ENCODE measurements around the gene CYP1A1. TPM values are rescaled to one million over a fixed set of nuclear protein-coding genes. Genes with fewer than 3 reads are reported as not detected.

Gene CYP1A1
- total RNA-seq, 5 donors from 2014 or later (not counting 1 experiment from before 2014, with no cell fraction given) = 0.14 to 3.3 (median 1.9) TPM; not detected in 1

GRCh38 chr15:74712311-74712710 is 13.0 kb downstream of the CYP1A1 start:
- Histone ChIP-seq H3K4me1 (ENCODE audit: control insufficient read depth in 1 of 2, extremely low read depth in 1 of 2, insufficient read depth in 2 of 2, low read length in 2 of 2) (peaks cover 0 to 5% of the 10 kb centered on the region in 2 experiments), H3K36me3 (ENCODE audit: control insufficient read depth in 2 of 2, extremely low read depth in 1 of 2, insufficient read depth in 1 of 2, low read length in 1 of 2) (no peaks in the 10 kb centered on the region), H3K27me3 (replicated peaks in 1 of 2; ENCODE audit: control insufficient read depth in 2 of 2, extremely low read depth in 1 of 2, insufficient read depth in 2 of 2, low read length in 1 of 2) (peaks cover 0 to 6% of the 10 kb centered on the region in 2 experiments), H3K9me3 (no peaks in the 10 kb centered on the region), H3K27ac (ENCODE audit: low read length) (no peak overlapping the region), H3K4me3 (ENCODE audit: control insufficient read depth in 1 of 2, extremely low read depth in 1 of 2, low read length in 1 of 2) (no peak overlapping the region)
- WGBS (ENCODE audit: insufficient coverage) = no CpG with 5 or more reads among the region's 3 CpGs
- POLR2A ChIA-PET = no interaction called here
- Mint-ChIP-seq H3K27ac (no peak overlapping the region), H3K4me3 (no peak overlapping the region), H3K36me3 (no peaks in the 10 kb centered on the region), H3K9me3 (no peaks in the 10 kb centered on the region), H3K4me1 (peaks cover 5 to 10% (median 8%) of the 10 kb centered on the region in 3 donors), H3K27me3 (peaks cover 5 to 7% of the 10 kb centered on the region in 2 donors)
- CTCF ChIA-PET = no interaction called here
- DNase-seq (no peak), ATAC-seq (replicated peaks in 1 of 4) (no peak)

GRCh38 chr15:74710319-74711094 is 14.8 kb downstream of the CYP1A1 start:
- ChIA-PET CTCF (no interaction called here), POLR2A (no interaction called here)
- Mint-ChIP-seq H3K27ac (peak overlapping the region in 1 of 2 donors; percentile 9), H3K4me1 (peaks cover 5 to 10% (median 8%) of the 10 kb centered on the region in 3 donors), H3K27me3 (peaks cover 10 to 13% of the 10 kb centered on the region in 2 donors), H3K36me3 (no peaks in the 10 kb centered on the region), H3K9me3 (no peaks in the 10 kb centered on the region), H3K4me3 (no peak overlapping the region)
- Histone ChIP-seq H3K4me3 (ENCODE audit: control insufficient read depth in 1 of 2, extremely low read depth in 1 of 2, low read length in 1 of 2) (no peak overlapping the region), H3K9me3 (no peaks in the 10 kb centered on the region), H3K27ac (ENCODE audit: low read length) (no peak overlapping the region), H3K4me1 (ENCODE audit: control insufficient read depth in 1 of 2, extremely low read depth in 1 of 2, insufficient read depth in 2 of 2, low read length in 2 of 2) (peaks cover 0 to 5% of the 10 kb centered on the region in 2 experiments), H3K36me3 (ENCODE audit: control insufficient read depth in 2 of 2, extremely low read depth in 1 of 2, insufficient read depth in 1 of 2, low read length in 1 of 2) (no peaks in the 10 kb centered on the region), H3K27me3 (replicated peaks in 1 of 2; ENCODE audit: control insufficient read depth in 2 of 2, extremely low read depth in 1 of 2, insufficient read depth in 2 of 2, low read length in 1 of 2) (peaks cover 0 to 13% of the 10 kb centered on the region in 2 experiments)
- no peak for DNase-seq
- no peak for ATAC-seq (replicated peaks in 1 of 4)
- WGBS (ENCODE audit: insufficient coverage) = 62% methylated on average over 3 of the region's 3 CpGs

- DNase-seq = no peak
- peak overlapping the region in 1 of 2 donors; percentile 9 for H3K27ac Mint-ChIP-seq
- peaks cover 10 to 13% of the 10 kb centered on the region in 2 donors for H3K27me3 Mint-ChIP-seq
- no CpG with 5 or more reads among the region's 3 CpGs for WGBS (ENCODE audit: insufficient coverage)
- Histone ChIP-seq H3K27ac (ENCODE audit: low read length) (no peak overlapping the region), H3K36me3 (ENCODE audit: control insufficient read depth in 2 of 2, extremely low read depth in 1 of 2, insufficient read depth in 1 of 2, low read length in 1 of 2) (no peaks in the 10 kb centered on the region), H3K4me1 (ENCODE audit: control insufficient read depth in 1 of 2, extremely low read depth in 1 of 2, insufficient read depth in 2 of 2, low read length in 2 of 2) (peaks cover 0 to 5% of the 10 kb centered on the region in 2 experiments), H3K4me3 (ENCODE audit: control insufficient read depth in 1 of 2, extremely low read depth in 1 of 2, low read length in 1 of 2) (no peak overlapping the region), H3K9me3 (no peaks in the 10 kb centered on the region), H3K27me3 (replicated peaks in 1 of 2; ENCODE audit: control insufficient read depth in 2 of 2, extremely low read depth in 1 of 2, insufficient read depth in 2 of 2, low read length in 1 of 2) (peaks cover 0 to 15% of the 10 kb centered on the region in 2 experiments)
- H3K9me3 Mint-ChIP-seq = no peaks in the 10 kb centered on the region
- H3K4me1 Mint-ChIP-seq = peaks cover 5 to 10% (median 8%) of the 10 kb centered on the region in 3 donors
- CTCF ChIA-PET = no interaction called here
- ATAC-seq (replicated peaks in 1 of 4) = no peak
- no peak overlapping the region for H3K4me3 Mint-ChIP-seq
- no peaks in the 10 kb centered on the region for H3K36me3 Mint-ChIP-seq
- POLR2A ChIA-PET = no interaction called here
These were observed 15.4 kb downstream of the CYP1A1 start for GRCh38 chr15:74709892-74710291.

- no peak for ATAC-seq (replicated peaks in 1 of 4)
- no peak overlapping the region for H3K4me3 Mint-ChIP-seq
- CTCF ChIA-PET = no interaction called here
These were observed 16.3 kb downstream of the CYP1A1 start for GRCh38 chr15:74709011-74709410.

GRCh38 chr15:74696808-74697207 is 28.5 kb downstream of the CYP1A1 start:
- ATAC-seq (replicated peaks in 1 of 4) = no peak
- Histone ChIP-seq H3K36me3 (ENCODE audit: control insufficient read depth in 2 of 2, extremely low read depth in 1 of 2, insufficient read depth in 1 of 2, low read length in 1 of 2) (peaks cover 0 to 3% of the 10 kb centered on the region in 2 donors), H3K27me3 (replicated peaks in 1 of 2; ENCODE audit: control insufficient read depth in 2 of 2, extremely low read depth in 1 of 2, insufficient read depth in 2 of 2, low read length in 1 of 2) (peaks cover 4% of the 10 kb centered on the region in 2 experiments), H3K4me3 (ENCODE audit: control insufficient read depth in 1 of 2, extremely low read depth in 1 of 2, low read length in 1 of 2) (peak overlapping the region in 1 of 2 donors; percentile 93), H3K4me1 (ENCODE audit: control insufficient read depth in 1 of 2, extremely low read depth in 1 of 2, insufficient read depth in 2 of 2, low read length in 2 of 2) (peaks cover 8 to 15% of the 10 kb centered on the region in 2 experiments), H3K9me3 (no peaks in the 10 kb centered on the region), H3K27ac (ENCODE audit: low read length) (peak overlapping the region; percentile 75)
- H3K27me3 Mint-ChIP-seq = peaks cover 3 to 4% of the 10 kb centered on the region in 2 donors
- no peaks in the 10 kb centered on the region for H3K9me3 Mint-ChIP-seq
- peak overlapping the region; percentile 97 to 100 (median 100) for H3K4me3 Mint-ChIP-seq
- H3K4me1 Mint-ChIP-seq = peaks cover 47 to 48% (median 48%) of the 10 kb centered on the region in 3 donors
- peak overlapping the region; percentile 95 for H3K27ac Mint-ChIP-seq
- H3K36me3 Mint-ChIP-seq = peaks cover 3% of the 10 kb centered on the region
- no peak for DNase-seq
- no CpG with 5 or more reads among the region's 2 CpGs for WGBS (ENCODE audit: insufficient coverage)
- CTCF ChIA-PET = interaction anchor here in 1 of 2 donors (0.7 kb wide), 1 partner anchor 80 kb away, joined by 4 read pairs; no protein-coding TSS in a partner anchor
- POLR2A ChIA-PET = no interaction called here

More at GRCh38 chr15:74709011-74709410, 16.3 kb downstream of the CYP1A1 start:
- no CpG with 5 or more reads among the region's 1 CpG for WGBS (ENCODE audit: insufficient coverage)
- Histone ChIP-seq H3K27ac (ENCODE audit: low read length) (no peak overlapping the region), H3K36me3 (ENCODE audit: control insufficient read depth in 2 of 2, extremely low read depth in 1 of 2, insufficient read depth in 1 of 2, low read length in 1 of 2) (no peaks in the 10 kb centered on the region), H3K27me3 (replicated peaks in 1 of 2; ENCODE audit: control insufficient read depth in 2 of 2, extremely low read depth in 1 of 2, insufficient read depth in 2 of 2, low read length in 1 of 2) (peaks cover 0 to 20% of the 10 kb centered on the region in 2 experiments), H3K9me3 (no peaks in the 10 kb centered on the region), H3K4me1 (ENCODE audit: control insufficient read depth in 1 of 2, extremely low read depth in 1 of 2, insufficient read depth in 2 of 2, low read length in 2 of 2) (peaks cover 0 to 5% of the 10 kb centered on the region in 2 experiments), H3K4me3 (ENCODE audit: control insufficient read depth in 1 of 2, extremely low read depth in 1 of 2, low read length in 1 of 2) (no peak overlapping the region)
- Mint-ChIP-seq H3K27ac (no peak overlapping the region), H3K9me3 (no peaks in the 10 kb centered on the region), H3K36me3 (no peaks in the 10 kb centered on the region), H3K27me3 (peaks cover 11 to 13% of the 10 kb centered on the region in 2 donors), H3K4me1 (peaks cover 5 to 10% (median 8%) of the 10 kb centered on the region in 3 donors)
- no peak for DNase-seq
- POLR2A ChIA-PET = interaction anchor here in 1 of 2 donors (0.6 kb wide), 1 partner anchor 402 kb away, joined by 5 read pairs; no protein-coding TSS in a partner anchor

GRCh38 chr15:74696398-74696729 is 29.0 kb downstream of the CYP1A1 start:
- Mint-ChIP-seq H3K4me3 (peak overlapping the region; percentile 97 to 100 (median 100)), H3K9me3 (no peaks in the 10 kb centered on the region), H3K4me1 (peaks cover 48 to 50% (median 48%) of the 10 kb centered on the region in 3 donors), H3K27me3 (no peaks in the 10 kb centered on the region), H3K27ac (peak overlapping the region; percentile 95), H3K36me3 (peaks cover 3% of the 10 kb centered on the region)
- ChIA-PET CTCF (interaction anchor here in 1 of 2 donors (0.6 to 0.7 kb wide), 2 partner anchors 64 to 80 kb away, joined by 3 to 4 read pairs; no protein-coding TSS in a partner anchor), POLR2A (no interaction called here)
- peak in 1 of 4 experiments; percentile 5 for ATAC-seq (replicated peaks in 1 of 4)
- Histone ChIP-seq H3K4me3 (ENCODE audit: control insufficient read depth in 1 of 2, extremely low read depth in 1 of 2, low read length in 1 of 2) (peak overlapping the region; percentile 80 to 93), H3K36me3 (ENCODE audit: control insufficient read depth in 2 of 2, extremely low read depth in 1 of 2, insufficient read depth in 1 of 2, low read length in 1 of 2) (peaks cover 0 to 3% of the 10 kb centered on the region in 2 donors), H3K9me3 (no peaks in the 10 kb centered on the region), H3K27me3 (replicated peaks in 1 of 2; ENCODE audit: control insufficient read depth in 2 of 2, extremely low read depth in 1 of 2, insufficient read depth in 2 of 2, low read length in 1 of 2) (peaks cover 3% of the 10 kb centered on the region in 2 experiments), H3K27ac (ENCODE audit: low read length) (peak overlapping the region; percentile 75), H3K4me1 (ENCODE audit: control insufficient read depth in 1 of 2, extremely low read depth in 1 of 2, insufficient read depth in 2 of 2, low read length in 2 of 2) (peaks cover 8 to 15% of the 10 kb centered on the region in 2 experiments)
- DNase-seq = no peak
- WGBS (ENCODE audit: insufficient coverage) = 0% methylated on average over 1 of the region's 10 CpGs
